A549 (cell line): ENCODE measurements around the gene UBTD1.

ENCODE experiments used
- BHLHE40 ChIP-seq: IDR thresholded peaks from 2 replicates; pipeline ENCODE4 v1.6.1; 2012; ENCODE audit warnings: low read depth, low read length, inconsistent platforms
- KDM1A ChIP-seq: fragments of 200-600 bp; sonication (generic); IDR thresholded peaks from 2 replicates; pipeline ENCODE4 v1.6.1; 2016; ENCODE audit warnings: low read depth, mild to moderate bottlenecking
- MAZ ChIP-seq: fragments of 150-350 bp; IDR thresholded peaks from 2 replicates; pipeline ENCODE4 v1.6.1; 2014; ENCODE audit warnings: antibody characterized with exemption, low read depth, low read length, borderline replicate concordance
- POLR2A ChIP-seq: IDR thresholded peaks from 2 replicates; pipeline ENCODE4 v1.6.1; 2012; ENCODE audit warnings: mild to moderate bottlenecking, low read length
- RCOR1 ChIP-seq: fragments of 150-350 bp; IDR thresholded peaks from 2 replicates; pipeline ENCODE4 v1.6.1; 2014; ENCODE audit warnings: antibody characterized with exemption, low read length, low read depth
- RNF2 ChIP-seq: fragments of 200-600 bp; sonication (generic); IDR thresholded peaks from 2 replicates; pipeline ENCODE4 v1.6.1; 2016; ENCODE audit warnings: low read depth, mild to moderate bottlenecking, antibody characterized with exemption, moderate library complexity, borderline replicate concordance
- TF ChIP-seq, protein P1 (sequence below): fragments of >200 bp; sonication (Bioruptor Twin); formaldehyde crosslinking; IDR thresholded peaks from 3 replicates; pipeline ENCODE4 v1.5.1; 2016
- TF ChIP-seq, protein P2 (sequence below): IDR thresholded peaks from 2 replicates; pipeline ENCODE4 v1.6.1; 2012
- TF ChIP-seq, protein P3 (sequence below): fragments of 200-600 bp; sonication (generic); IDR thresholded peaks from 2 replicates; pipeline ENCODE4 v1.6.1; 2016; ENCODE audit warnings: antibody characterized with exemption, mild to moderate bottlenecking, moderate library complexity

DNA sequence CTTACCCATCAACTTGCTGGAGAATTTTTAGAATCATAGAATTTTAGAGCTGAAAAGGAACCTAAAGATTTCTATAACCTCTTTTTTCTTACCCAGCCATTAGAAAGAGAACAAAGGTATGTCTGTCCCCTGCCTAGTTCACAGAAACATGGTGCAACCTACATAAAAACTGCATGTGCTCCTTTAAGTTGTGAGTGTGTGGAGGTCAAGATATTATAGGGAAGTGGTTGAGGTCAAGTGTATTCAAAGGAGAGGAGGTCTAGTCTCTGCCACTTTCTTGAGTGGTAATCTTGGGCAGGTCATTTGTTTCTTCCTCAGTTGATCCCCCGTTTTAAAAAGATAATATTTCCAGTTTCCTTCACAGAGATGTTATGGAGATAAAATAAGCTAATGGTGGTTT, 6.4 kb downstream of the UBTD1 start:
- TF ChIP-seq, protein P1, sequence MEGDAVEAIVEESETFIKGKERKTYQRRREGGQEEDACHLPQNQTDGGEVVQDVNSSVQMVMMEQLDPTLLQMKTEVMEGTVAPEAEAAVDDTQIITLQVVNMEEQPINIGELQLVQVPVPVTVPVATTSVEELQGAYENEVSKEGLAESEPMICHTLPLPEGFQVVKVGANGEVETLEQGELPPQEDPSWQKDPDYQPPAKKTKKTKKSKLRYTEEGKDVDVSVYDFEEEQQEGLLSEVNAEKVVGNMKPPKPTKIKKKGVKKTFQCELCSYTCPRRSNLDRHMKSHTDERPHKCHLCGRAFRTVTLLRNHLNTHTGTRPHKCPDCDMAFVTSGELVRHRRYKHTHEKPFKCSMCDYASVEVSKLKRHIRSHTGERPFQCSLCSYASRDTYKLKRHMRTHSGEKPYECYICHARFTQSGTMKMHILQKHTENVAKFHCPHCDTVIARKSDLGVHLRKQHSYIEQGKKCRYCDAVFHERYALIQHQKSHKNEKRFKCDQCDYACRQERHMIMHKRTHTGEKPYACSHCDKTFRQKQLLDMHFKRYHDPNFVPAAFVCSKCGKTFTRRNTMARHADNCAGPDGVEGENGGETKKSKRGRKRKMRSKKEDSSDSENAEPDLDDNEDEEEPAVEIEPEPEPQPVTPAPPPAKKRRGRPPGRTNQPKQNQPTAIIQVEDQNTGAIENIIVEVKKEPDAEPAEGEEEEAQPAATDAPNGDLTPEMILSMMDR, result no peak
- TF ChIP-seq, protein P2, sequence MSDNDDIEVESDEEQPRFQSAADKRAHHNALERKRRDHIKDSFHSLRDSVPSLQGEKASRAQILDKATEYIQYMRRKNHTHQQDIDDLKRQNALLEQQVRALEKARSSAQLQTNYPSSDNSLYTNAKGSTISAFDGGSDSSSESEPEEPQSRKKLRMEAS, result no peak
- TF ChIP-seq POLR2A (no peak), BHLHE40 (no peak), MAZ (no peak), KDM1A (no peak), RCOR1 (no peak), RNF2 (no peak)
- TF ChIP-seq, protein P3, sequence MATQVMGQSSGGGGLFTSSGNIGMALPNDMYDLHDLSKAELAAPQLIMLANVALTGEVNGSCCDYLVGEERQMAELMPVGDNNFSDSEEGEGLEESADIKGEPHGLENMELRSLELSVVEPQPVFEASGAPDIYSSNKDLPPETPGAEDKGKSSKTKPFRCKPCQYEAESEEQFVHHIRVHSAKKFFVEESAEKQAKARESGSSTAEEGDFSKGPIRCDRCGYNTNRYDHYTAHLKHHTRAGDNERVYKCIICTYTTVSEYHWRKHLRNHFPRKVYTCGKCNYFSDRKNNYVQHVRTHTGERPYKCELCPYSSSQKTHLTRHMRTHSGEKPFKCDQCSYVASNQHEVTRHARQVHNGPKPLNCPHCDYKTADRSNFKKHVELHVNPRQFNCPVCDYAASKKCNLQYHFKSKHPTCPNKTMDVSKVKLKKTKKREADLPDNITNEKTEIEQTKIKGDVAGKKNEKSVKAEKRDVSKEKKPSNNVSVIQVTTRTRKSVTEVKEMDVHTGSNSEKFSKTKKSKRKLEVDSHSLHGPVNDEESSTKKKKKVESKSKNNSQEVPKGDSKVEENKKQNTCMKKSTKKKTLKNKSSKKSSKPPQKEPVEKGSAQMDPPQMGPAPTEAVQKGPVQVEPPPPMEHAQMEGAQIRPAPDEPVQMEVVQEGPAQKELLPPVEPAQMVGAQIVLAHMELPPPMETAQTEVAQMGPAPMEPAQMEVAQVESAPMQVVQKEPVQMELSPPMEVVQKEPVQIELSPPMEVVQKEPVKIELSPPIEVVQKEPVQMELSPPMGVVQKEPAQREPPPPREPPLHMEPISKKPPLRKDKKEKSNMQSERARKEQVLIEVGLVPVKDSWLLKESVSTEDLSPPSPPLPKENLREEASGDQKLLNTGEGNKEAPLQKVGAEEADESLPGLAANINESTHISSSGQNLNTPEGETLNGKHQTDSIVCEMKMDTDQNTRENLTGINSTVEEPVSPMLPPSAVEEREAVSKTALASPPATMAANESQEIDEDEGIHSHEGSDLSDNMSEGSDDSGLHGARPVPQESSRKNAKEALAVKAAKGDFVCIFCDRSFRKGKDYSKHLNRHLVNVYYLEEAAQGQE, result no peak
